Uterus (tissue), 2 donors: ENCODE data around the gene PRDM10.

Experiments used
- POLR2A ChIP-seq, 2 donors: fragments of 450-650 bp; IDR thresholded peaks; one replicate each; pipeline ENCODE4 v1.6.1; 2016; ENCODE audit warnings: antibody characterized with exemption in 2 of 2, mild to moderate bottlenecking in 1 of 2, moderate library complexity in 1 of 2
- TF ChIP-seq, protein P1 (sequence below), 4 experiments: fragments of 200-600 bp in 2 of 4; fragments of 450-650 bp in 2 of 4; sonication (generic) in 2 of 4; IDR thresholded peaks; one replicate each; pipeline ENCODE4 v1.5.1; 2016 to 2019; ENCODE audit warnings: antibody characterized with exemption in 4 of 4, mild to moderate bottlenecking in 2 of 4, moderate library complexity in 1 of 4

DNA sequence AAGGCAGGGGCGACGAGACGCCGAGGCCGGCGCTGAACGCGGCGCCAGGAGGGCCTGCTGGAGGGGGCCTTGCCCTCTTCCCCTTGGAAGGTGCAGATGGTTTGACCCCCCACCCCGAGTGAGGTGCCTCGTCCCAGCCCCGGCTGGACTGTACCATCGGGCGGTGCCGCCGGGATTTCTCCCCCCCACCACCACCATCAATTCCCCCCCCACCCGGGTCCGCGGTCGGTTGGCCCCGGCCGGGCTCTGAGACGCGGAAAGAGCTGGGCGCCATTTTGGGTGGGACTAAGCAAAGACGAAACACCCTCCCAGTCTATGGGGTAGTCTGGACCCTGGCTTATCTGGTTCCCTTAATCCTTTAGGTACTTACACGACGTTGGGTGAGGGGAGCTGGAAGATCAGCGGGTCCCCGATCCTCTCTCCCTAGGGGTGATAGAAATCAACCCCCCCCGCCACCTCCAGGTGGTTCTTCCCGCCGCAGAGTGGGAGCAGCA, at the start of gene PRDM10:
- TF ChIP-seq POLR2A (IDR thresholded peaks at IDR 0.05): peak; percentile 61 to 70
- TF ChIP-seq, protein P1, sequence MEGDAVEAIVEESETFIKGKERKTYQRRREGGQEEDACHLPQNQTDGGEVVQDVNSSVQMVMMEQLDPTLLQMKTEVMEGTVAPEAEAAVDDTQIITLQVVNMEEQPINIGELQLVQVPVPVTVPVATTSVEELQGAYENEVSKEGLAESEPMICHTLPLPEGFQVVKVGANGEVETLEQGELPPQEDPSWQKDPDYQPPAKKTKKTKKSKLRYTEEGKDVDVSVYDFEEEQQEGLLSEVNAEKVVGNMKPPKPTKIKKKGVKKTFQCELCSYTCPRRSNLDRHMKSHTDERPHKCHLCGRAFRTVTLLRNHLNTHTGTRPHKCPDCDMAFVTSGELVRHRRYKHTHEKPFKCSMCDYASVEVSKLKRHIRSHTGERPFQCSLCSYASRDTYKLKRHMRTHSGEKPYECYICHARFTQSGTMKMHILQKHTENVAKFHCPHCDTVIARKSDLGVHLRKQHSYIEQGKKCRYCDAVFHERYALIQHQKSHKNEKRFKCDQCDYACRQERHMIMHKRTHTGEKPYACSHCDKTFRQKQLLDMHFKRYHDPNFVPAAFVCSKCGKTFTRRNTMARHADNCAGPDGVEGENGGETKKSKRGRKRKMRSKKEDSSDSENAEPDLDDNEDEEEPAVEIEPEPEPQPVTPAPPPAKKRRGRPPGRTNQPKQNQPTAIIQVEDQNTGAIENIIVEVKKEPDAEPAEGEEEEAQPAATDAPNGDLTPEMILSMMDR (IDR thresholded peaks at IDR 0.05): peak in 2 of 4 experiments; percentile 7 to 33
